DOHH2 (cell line): Measurements from ENCODE around the gene CST3.

Experiments
- H3F3A ChIP-seq: fragments of 200-600 bp; sonication (generic), shearing (Covaris generic); 2 replicates; pipeline ENCODE4 v1.6.0; 2016; ENCODE audit warnings: antibody characterized with exemption, mild to moderate bottlenecking; ENCODE audit not compliant: control insufficient read depth, insufficient read depth
- H3K27ac ChIP-seq: fragments of 200-600 bp; sonication (generic); 2 replicates; pipeline ENCODE4 v1.5.1; 2014; ENCODE audit warnings: low read depth, mild to moderate bottlenecking, low read length, moderate library complexity
- H3K27me3 ChIP-seq: fragments of 200-600 bp; sonication (generic); 2 replicates; pipeline ENCODE4 v1.6.1; 2014; ENCODE audit warnings: mild to moderate bottlenecking, low read length, mixed read lengths; ENCODE audit not compliant: control insufficient read depth
- H3K36me3 ChIP-seq: fragments of 200-600 bp; sonication (generic); 2 replicates; pipeline ENCODE4 v1.6.1; 2014; ENCODE audit warnings: mild to moderate bottlenecking, low read length, moderate library complexity, mixed read lengths; ENCODE audit not compliant: control insufficient read depth
- H3K4me1 ChIP-seq: fragments of 200-600 bp; sonication (generic); 2 replicates; pipeline ENCODE4 v1.6.1; 2014; ENCODE audit warnings: mild to moderate bottlenecking, low read length, mixed read lengths; ENCODE audit not compliant: control insufficient read depth
- H3K4me2 ChIP-seq: fragments of 200-600 bp; sonication (generic); 2 replicates; pipeline ENCODE4 v1.6.0; 2014; ENCODE audit warnings: mild to moderate bottlenecking, low read length, moderate library complexity
- H3K4me3 ChIP-seq: fragments of 200-600 bp; sonication (generic); 2 replicates; pipeline ENCODE4 v1.5.1; 2014; ENCODE audit warnings: mild to moderate bottlenecking, low read length, mixed read lengths
- H3K79me2 ChIP-seq: fragments of 200-600 bp; sonication (generic); 2 replicates; pipeline ENCODE4 v1.6.1; 2014; ENCODE audit warnings: mild to moderate bottlenecking, low read length, mixed read lengths; ENCODE audit not compliant: control insufficient read depth
- H3K9me2 ChIP-seq: fragments of 200-600 bp; sonication (generic); replicated peaks from 2 replicates; pipeline ENCODE4 v1.6.1; 2014; ENCODE audit warnings: mild to moderate bottlenecking, low read length, mixed read lengths; ENCODE audit not compliant: control insufficient read depth
- H3K9me3 ChIP-seq: fragments of 200-600 bp; sonication (generic); 2 replicates; pipeline ENCODE4 v1.6.1; 2014; ENCODE audit warnings: antibody characterized with exemption, low read length, mixed read lengths; ENCODE audit not compliant: control insufficient read depth, insufficient read depth
- H4K20me1 ChIP-seq: fragments of 200-600 bp; sonication (generic); 2 replicates; pipeline ENCODE4 v1.6.0; 2014; ENCODE audit warnings: low read depth, mild to moderate bottlenecking, antibody characterized with exemption, low read length, moderate library complexity; ENCODE audit not compliant: control insufficient read depth, insufficient read depth
- EZH2phosphoT487 ChIP-seq: fragments of 200-600 bp; sonication (generic); IDR thresholded peaks from 2 replicates; pipeline ENCODE4 v1.6.1; 2017; ENCODE audit warnings: borderline replicate concordance, mild to moderate bottlenecking, antibody characterized with exemption, low read length, moderate library complexity, mixed read lengths
- TF ChIP-seq, protein P1 (sequence below): fragments of 200-600 bp; sonication (generic); IDR thresholded peaks from one replicate; pipeline ENCODE4 v1.5.1; 2014; ENCODE audit warnings: antibody characterized with exemption, mild to moderate bottlenecking, low read depth, low read length; ENCODE audit not compliant: poor library complexity, severe bottlenecking

CST3 gene

DNA sequence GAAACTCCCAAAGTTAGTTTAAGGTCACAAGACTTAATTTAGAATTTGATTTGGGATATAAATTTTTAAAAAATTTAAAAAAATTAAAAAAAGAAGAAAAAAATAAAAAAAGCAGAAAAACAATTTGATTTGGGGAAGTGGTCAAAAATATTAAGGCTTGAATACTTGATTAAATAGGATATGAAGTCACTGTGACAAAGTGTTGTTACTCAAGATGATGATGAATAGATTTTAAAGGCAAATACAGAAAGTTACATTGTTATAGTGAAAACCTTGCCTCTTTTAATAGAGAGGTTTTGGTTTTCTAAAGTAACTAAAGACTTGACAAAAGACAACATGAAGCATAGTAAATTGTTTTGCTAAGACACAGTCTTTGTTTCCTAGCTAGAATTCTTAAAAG is 39.3 kb downstream of the CST3 start:
- H3K27me3 ChIP-seq: no peaks in the 10 kb centered on the region
- no peaks in the 10 kb centered on the region for H3K9me3 ChIP-seq
- TF ChIP-seq EZH2phosphoT487: no peak
- TF ChIP-seq, protein P1, sequence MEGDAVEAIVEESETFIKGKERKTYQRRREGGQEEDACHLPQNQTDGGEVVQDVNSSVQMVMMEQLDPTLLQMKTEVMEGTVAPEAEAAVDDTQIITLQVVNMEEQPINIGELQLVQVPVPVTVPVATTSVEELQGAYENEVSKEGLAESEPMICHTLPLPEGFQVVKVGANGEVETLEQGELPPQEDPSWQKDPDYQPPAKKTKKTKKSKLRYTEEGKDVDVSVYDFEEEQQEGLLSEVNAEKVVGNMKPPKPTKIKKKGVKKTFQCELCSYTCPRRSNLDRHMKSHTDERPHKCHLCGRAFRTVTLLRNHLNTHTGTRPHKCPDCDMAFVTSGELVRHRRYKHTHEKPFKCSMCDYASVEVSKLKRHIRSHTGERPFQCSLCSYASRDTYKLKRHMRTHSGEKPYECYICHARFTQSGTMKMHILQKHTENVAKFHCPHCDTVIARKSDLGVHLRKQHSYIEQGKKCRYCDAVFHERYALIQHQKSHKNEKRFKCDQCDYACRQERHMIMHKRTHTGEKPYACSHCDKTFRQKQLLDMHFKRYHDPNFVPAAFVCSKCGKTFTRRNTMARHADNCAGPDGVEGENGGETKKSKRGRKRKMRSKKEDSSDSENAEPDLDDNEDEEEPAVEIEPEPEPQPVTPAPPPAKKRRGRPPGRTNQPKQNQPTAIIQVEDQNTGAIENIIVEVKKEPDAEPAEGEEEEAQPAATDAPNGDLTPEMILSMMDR: no peak
- no peak overlapping the region for H3K4me2 ChIP-seq
- no peaks in the 10 kb centered on the region for H3K9me2 ChIP-seq
- no peaks in the 10 kb centered on the region for H3K36me3 ChIP-seq
- H3K4me3 ChIP-seq: no peak overlapping the region
- no peak overlapping the region for H3K27ac ChIP-seq
- H4K20me1 ChIP-seq: no peaks in the 10 kb centered on the region
- no peaks in the 10 kb centered on the region for H3K4me1 ChIP-seq
- H3K79me2 ChIP-seq: no peaks in the 10 kb centered on the region
- no peaks in the 10 kb centered on the region for H3F3A ChIP-seq

DNA sequence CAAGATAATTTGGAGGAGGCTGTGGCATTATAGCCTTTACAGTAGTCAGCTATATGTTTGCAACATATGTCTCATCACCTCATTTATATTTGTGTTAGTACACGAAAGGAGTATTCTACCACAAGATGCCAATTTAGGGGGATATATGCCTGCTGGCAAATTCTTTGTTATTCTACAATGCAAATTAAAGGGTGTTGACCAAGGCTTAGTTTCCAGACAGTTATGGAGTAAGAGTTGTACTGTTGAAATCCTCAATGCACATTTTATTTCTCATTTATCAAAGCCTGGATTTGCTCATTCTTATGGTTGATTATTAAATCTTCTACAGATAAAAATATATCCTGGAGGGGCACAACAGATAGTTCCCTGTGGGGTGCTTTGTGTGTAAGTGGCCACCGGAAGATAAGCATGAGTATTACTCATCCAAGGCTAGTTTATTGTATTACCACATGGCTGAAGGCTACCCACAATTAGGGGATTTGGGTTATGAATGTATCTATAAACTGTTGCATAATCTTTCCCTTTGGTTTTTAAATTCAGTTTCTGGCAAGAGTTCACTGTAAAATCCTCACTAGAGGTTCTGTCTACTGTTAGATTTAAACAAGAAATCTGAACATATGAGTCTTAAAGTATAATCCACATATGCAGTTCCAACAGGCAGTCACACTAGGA is 41.0 kb downstream of the CST3 start:
- Histone ChIP-seq H3K9me3 (no peaks in the 10 kb centered on the region), H3F3A (no peaks in the 10 kb centered on the region), H3K27me3 (no peaks in the 10 kb centered on the region), H3K4me2 (no peak overlapping the region), H3K27ac (no peak overlapping the region), H3K4me3 (no peak overlapping the region), H4K20me1 (no peaks in the 10 kb centered on the region), H3K9me2 (no peaks in the 10 kb centered on the region), H3K36me3 (no peaks in the 10 kb centered on the region), H3K79me2 (no peaks in the 10 kb centered on the region), H3K4me1 (no peaks in the 10 kb centered on the region)
- no peak for TF ChIP-seq EZH2phosphoT487
- TF ChIP-seq, protein P1: no peak

DNA sequence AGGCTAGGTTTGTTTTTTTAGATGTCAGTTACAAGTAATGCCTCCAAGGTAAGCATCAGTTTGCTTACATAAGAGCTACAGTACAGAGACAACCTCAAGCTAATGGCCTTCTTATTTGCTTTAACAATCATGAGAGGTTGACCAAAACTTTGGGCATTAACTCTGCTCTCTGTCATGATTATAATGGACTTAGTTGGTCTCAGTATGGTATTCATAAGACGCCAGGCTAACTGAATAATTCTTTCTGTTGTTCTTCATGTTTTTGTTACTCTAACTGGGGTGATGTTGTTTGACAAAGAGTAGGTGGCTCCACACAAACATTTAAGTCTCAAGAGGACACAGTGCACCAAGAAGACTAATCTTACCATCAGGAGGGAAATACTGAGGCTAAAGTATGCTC is 41.8 kb downstream of the CST3 start:
- H3K4me3 ChIP-seq: no peak overlapping the region
- H4K20me1 ChIP-seq: no peaks in the 10 kb centered on the region
- H3K27ac ChIP-seq: no peak overlapping the region
- no peaks in the 10 kb centered on the region for H3K9me3 ChIP-seq
- no peaks in the 10 kb centered on the region for H3K9me2 ChIP-seq
- no peak for TF ChIP-seq EZH2phosphoT487
- TF ChIP-seq, protein P1: no peak
- H3K4me1 ChIP-seq: no peaks in the 10 kb centered on the region
- H3K4me2 ChIP-seq: no peak overlapping the region
- H3K36me3 ChIP-seq: no peaks in the 10 kb centered on the region
- H3K27me3 ChIP-seq: no peaks in the 10 kb centered on the region
- H3F3A ChIP-seq: no peaks in the 10 kb centered on the region
- no peaks in the 10 kb centered on the region for H3K79me2 ChIP-seq
